HuH-7.5 (cell line): Measurements from ENCODE around the gene DDI2.
A peak's percentile ranks its signal among the peaks of the same experiment; 100 is the strongest.

Experiments
- DNase-seq: peaks from one replicate; pipeline ENCODE4 v3.0.0; 2011; ENCODE audit warnings: low spot score

DDI2 gene

GRCh38 chr1:15605398-15606383 is 11.6 kb upstream of the DDI2 start:
- DNase-seq = no peak

- DNase-seq = no peak
Observed at GRCh38 chr1:15609631-15610030, 7.6 kb upstream of the DDI2 start.

- no peak for DNase-seq
Observed at GRCh38 chr1:15610167-15610566, 7.1 kb upstream of the DDI2 start.

GRCh38 chr1:15616373-15617172 is 685 bp upstream of the DDI2 start:
- no peak for DNase-seq

GRCh38 chr1:15618077-15618654 is 908 bp downstream of the DDI2 start:
- DNase-seq = no peak

GRCh38 chr1:15618655-15619525 is 1.6 kb downstream of the DDI2 start:
- DNase-seq = peak; percentile 49

GRCh38 chr1:15620155-15620545 is 2.9 kb downstream of the DDI2 start:
- DNase-seq = no peak

GRCh38 chr1:15620902-15621682 is 3.8 kb downstream of the DDI2 start:
- no peak for DNase-seq

- no peak for DNase-seq
Observed at GRCh38 chr1:15621975-15622374, 4.7 kb downstream of the DDI2 start.

- DNase-seq = no peak
Observed at GRCh38 chr1:15622712-15623373, 5.6 kb downstream of the DDI2 start.

GRCh38 chr1:15623435-15623834 is 6.2 kb downstream of the DDI2 start:
- no peak for DNase-seq

- no peak for DNase-seq
Observed at GRCh38 chr1:15624133-15624714, 7.0 kb downstream of the DDI2 start.

GRCh38 chr1:15625056-15625917 is 8.0 kb downstream of the DDI2 start:
- no peak for DNase-seq

- DNase-seq = no peak
Observed at GRCh38 chr1:15626269-15626950, 9.2 kb downstream of the DDI2 start.

GRCh38 chr1:15627343-15627988 is 10.2 kb downstream of the DDI2 start:
- no peak for DNase-seq

GRCh38 chr1:15628003-15628402 is 10.7 kb downstream of the DDI2 start:
- DNase-seq = no peak

GRCh38 chr1:15633756-15634420 is 16.6 kb downstream of the DDI2 start:
- no peak for DNase-seq
